ENCODE data around the gene SIPA1L3.
A peak's percentile ranks its signal among the peaks of the same experiment; 100 is the strongest.

Gene SIPA1L3

DNA sequence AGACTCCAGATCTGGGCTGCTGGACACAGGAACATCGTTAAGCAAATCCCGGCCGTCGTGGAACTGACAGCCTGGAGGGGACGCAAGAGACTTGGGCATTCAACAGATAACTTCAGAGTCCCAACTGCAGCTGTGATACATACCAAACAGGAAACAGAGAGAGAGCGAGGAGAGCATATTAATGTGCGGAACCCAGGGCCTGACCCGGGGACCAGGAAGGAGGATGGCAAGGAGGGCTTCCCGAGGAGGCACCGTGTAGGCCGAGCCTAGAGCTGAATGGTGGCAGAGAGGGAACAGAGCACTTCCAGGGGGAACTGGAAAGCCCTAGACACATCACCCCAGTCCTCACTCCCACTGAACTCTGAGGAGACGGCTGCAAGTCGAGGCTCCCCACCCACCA, 68.1 kb downstream of the SIPA1L3 start:
- WGBS, 2 experiments = 91 to 94% methylated on average over 13 of the region's 13 CpGs
- no peaks in the 10 kb centered on the region for H3K36me3 ChIP-seq (ENCODE audit: control insufficient read depth, insufficient read depth, low read length)

DNA sequence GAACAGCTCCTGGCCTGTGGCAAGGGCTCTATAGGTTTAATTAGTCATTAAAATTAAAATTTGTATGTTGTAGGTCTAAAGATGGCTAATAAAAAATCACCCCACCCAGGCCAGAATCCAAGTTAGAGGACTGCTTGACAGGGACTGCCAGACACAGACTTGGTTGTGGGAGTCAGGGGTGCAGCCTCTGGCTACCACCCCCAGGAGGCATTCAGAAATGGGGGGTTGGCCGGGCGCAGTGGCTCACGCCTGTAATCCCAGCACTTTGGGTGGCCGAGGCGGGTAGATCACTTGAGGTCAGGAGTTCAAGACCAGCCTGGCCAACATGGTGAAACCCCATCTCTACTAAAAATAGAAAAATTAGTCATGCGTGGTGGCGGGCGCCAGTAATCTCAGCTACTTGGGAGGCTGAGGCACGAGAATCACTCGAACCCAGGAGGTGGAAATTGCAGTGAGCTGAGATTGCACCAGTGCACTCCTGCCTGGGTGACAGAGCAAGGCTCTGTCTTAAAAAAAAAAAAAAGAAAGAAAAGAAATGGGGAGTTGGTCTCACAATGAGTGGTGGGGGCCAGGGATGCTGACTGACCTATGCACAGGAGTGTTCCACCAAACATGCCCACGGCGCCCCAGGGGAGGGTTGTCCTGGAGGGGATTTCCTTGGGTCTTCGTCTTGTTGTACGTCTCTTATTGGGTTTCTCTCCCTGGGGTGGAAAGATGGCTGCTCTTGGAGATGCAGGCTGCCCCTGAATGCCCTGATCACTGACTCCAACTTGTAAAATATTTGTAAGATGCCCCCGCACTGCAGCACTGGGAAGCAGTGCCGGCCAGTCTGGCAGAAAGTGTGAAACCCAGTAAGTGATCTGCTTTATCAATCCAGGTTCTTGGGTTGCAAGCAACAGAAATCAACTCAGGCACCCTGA, 68.8 kb downstream of the SIPA1L3 start:
- 92 to 95% methylated on average over 16 of the region's 16 CpGs for WGBS, 2 experiments

More for the DNA sequence above, 68.1 kb downstream of the SIPA1L3 start:
- H3K27me3 ChIP-seq (ENCODE audit: control insufficient read depth, insufficient read depth, low read length, poor library complexity, severe bottlenecking) = no peaks in the 10 kb centered on the region
- peaks cover 4% of the 10 kb centered on the region for H3K4me1 ChIP-seq (ENCODE audit: control insufficient read depth, insufficient read depth, low read length)
- H3K4me3 ChIP-seq (ENCODE audit: insufficient read depth, low read depth, low read length) = no peak overlapping the region
- H3K27ac ChIP-seq (ENCODE audit: insufficient read depth, low read depth, low read length, poor library complexity, severe bottlenecking) = no peak overlapping the region
- peaks cover 2% of the 10 kb centered on the region for H3K9me3 ChIP-seq (ENCODE audit: control insufficient read depth, low read length)

DNA sequence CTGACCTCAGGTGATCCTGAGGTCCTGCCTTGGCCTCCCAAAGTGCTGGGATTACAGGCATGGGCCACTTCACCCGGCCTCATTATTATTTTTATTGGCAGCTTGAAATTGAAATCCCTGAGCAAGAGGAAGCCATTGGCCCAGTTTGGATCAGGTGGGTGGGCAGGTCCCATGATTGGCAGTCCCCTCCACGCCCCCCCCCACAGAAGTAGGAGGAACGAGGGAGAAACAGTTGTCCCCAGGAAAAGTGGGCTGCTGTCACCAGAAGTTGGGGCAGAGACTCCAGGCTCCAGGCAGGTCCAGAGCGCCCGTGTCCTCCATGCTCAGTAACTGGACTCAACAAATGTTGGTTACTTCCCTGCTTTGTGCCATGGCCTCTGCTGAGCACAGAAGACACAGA, 70.4 kb downstream of the SIPA1L3 start:
- Histone ChIP-seq H3K27ac (ENCODE audit: insufficient read depth, low read depth, low read length, poor library complexity, severe bottlenecking) (peak overlapping the region; percentile 37), H3K4me3 (ENCODE audit: insufficient read depth, low read depth, low read length) (no peak overlapping the region), H3K9me3 (ENCODE audit: control insufficient read depth, low read length) (no peaks in the 10 kb centered on the region), H3K36me3 (ENCODE audit: control insufficient read depth, insufficient read depth, low read length) (no peaks in the 10 kb centered on the region), H3K27me3 (ENCODE audit: control insufficient read depth, insufficient read depth, low read length, poor library complexity, severe bottlenecking) (no peaks in the 10 kb centered on the region), H3K4me1 (ENCODE audit: control insufficient read depth, insufficient read depth, low read length) (peaks cover 4% of the 10 kb centered on the region)
- WGBS, 2 experiments = 92 to 93% methylated on average over 5 of the region's 5 CpGs

More for the DNA sequence above, 68.8 kb downstream of the SIPA1L3 start:
- Histone ChIP-seq H3K4me1 (ENCODE audit: control insufficient read depth, insufficient read depth, low read length) (peaks cover 4% of the 10 kb centered on the region), H3K27ac (ENCODE audit: insufficient read depth, low read depth, low read length, poor library complexity, severe bottlenecking) (no peak overlapping the region), H3K36me3 (ENCODE audit: control insufficient read depth, insufficient read depth, low read length) (no peaks in the 10 kb centered on the region), H3K4me3 (ENCODE audit: insufficient read depth, low read depth, low read length) (no peak overlapping the region), H3K9me3 (ENCODE audit: control insufficient read depth, low read length) (no peaks in the 10 kb centered on the region), H3K27me3 (ENCODE audit: control insufficient read depth, insufficient read depth, low read length, poor library complexity, severe bottlenecking) (no peaks in the 10 kb centered on the region)

DNA sequence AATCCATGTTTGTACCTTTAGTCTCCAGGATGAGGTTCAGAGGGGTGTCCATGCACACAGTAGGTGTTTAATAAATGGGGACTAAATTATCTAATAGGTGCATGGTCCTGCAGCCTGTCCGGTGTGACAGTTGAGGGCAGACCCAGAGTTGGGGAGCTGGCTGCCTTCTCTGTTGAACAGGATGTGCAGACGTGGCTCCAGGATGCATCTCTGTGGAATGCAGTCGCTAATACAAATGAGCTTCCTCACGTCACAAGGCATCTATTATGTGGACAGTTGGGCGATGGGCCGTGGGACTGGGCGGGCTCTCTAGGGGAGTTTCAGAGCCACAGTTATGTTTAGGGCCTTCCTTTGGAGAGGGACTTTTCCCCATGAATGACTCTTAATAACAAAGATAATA, 71.0 kb downstream of the SIPA1L3 start:
- no peaks in the 10 kb centered on the region for H3K36me3 ChIP-seq (ENCODE audit: control insufficient read depth, insufficient read depth, low read length)
- H3K4me3 ChIP-seq (ENCODE audit: insufficient read depth, low read depth, low read length) = no peak overlapping the region
- H3K9me3 ChIP-seq (ENCODE audit: control insufficient read depth, low read length) = no peaks in the 10 kb centered on the region
- H3K27me3 ChIP-seq (ENCODE audit: control insufficient read depth, insufficient read depth, low read length, poor library complexity, severe bottlenecking) = no peaks in the 10 kb centered on the region
- H3K27ac ChIP-seq (ENCODE audit: insufficient read depth, low read depth, low read length, poor library complexity, severe bottlenecking) = peak overlapping the region; percentile 37
- WGBS, 2 experiments = 89 to 90% methylated on average over 7 of the region's 7 CpGs
- H3K4me1 ChIP-seq (ENCODE audit: control insufficient read depth, insufficient read depth, low read length) = peaks cover 4% of the 10 kb centered on the region

DNA sequence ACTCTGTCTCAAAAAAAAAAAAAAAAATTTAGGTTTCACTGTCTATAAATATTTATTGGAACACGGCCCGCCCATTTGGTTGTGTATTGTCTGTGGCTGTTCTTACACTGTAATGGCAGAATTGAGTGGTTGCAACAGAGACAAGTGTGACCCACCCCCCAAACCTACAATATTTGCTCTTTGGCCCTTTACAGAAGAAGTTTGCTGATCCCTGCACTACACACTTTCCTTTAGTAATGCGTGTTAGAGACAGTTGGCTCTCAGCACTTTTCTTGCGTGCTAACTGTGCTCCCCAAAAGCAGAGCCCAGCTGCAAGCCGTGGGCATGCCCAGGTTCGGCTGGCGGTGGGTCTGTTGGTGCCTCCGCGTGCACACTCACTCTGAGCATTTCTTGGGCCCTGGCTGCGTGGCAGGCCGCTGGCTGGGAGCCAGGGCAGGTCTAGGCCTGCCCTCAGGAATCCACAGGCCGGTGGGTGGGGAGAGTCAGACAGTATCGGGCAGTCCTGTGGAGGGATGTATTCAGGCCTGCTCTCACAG, 72.6 kb downstream of the SIPA1L3 start:
- Histone ChIP-seq H3K27me3 (ENCODE audit: control insufficient read depth, insufficient read depth, low read length, poor library complexity, severe bottlenecking) (no peaks in the 10 kb centered on the region), H3K4me1 (ENCODE audit: control insufficient read depth, insufficient read depth, low read length) (peaks cover 4% of the 10 kb centered on the region), H3K36me3 (ENCODE audit: control insufficient read depth, insufficient read depth, low read length) (no peaks in the 10 kb centered on the region), H3K4me3 (ENCODE audit: insufficient read depth, low read depth, low read length) (no peak overlapping the region), H3K9me3 (ENCODE audit: control insufficient read depth, low read length) (no peaks in the 10 kb centered on the region), H3K27ac (ENCODE audit: insufficient read depth, low read depth, low read length, poor library complexity, severe bottlenecking) (no peak overlapping the region)
- WGBS, 2 experiments = 82 to 89% methylated on average over 10 to 13 of the region's 13 CpGs

DNA sequence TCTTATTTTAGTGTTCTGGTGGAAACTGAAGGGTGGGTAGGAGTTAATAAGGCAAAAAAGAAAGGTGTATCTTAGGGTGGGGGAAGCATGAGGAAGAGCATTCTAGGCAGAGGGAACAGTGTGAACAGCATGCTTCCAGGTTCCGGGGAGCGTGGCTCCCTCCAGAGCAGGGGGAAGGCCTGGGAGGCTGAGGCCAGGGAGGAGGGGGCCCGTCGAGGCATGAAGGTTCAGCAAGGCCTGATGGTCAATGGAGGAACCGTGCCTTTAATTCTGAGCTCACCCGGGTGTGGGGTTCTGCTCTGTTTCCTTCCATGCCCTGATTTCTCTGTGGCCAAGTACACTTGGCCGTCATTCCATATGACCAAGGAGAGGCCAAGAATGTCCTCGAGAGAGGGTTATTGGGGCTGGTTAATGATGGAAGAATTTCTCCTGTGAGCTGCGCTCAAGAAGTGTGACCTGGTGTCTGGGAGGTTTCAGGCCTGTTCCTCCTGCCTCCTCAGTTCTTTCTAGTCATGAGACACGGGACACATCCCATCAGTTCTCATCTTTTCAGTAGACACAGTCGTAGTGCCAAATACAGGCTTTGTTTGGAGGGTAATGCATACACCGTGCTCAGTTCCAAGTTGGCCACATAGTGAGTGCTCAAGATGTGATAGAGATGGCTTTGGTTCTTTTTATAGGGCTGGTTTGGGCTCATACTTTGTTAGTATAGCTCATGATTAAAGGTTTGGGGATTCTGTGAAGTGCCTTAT, 73.6 kb downstream of the SIPA1L3 start:
- WGBS, 2 experiments = 93% methylated on average over 12 of the region's 12 CpGs
- no peaks in the 10 kb centered on the region for H3K27me3 ChIP-seq (ENCODE audit: control insufficient read depth, insufficient read depth, low read length, poor library complexity, severe bottlenecking)
- H3K36me3 ChIP-seq (ENCODE audit: control insufficient read depth, insufficient read depth, low read length) = no peaks in the 10 kb centered on the region
- H3K4me3 ChIP-seq (ENCODE audit: insufficient read depth, low read depth, low read length) = no peak overlapping the region
- peaks cover 4% of the 10 kb centered on the region for H3K4me1 ChIP-seq (ENCODE audit: control insufficient read depth, insufficient read depth, low read length)
- H3K27ac ChIP-seq (ENCODE audit: insufficient read depth, low read depth, low read length, poor library complexity, severe bottlenecking) = no peak overlapping the region
- no peaks in the 10 kb centered on the region for H3K9me3 ChIP-seq (ENCODE audit: control insufficient read depth, low read length)

DNA sequence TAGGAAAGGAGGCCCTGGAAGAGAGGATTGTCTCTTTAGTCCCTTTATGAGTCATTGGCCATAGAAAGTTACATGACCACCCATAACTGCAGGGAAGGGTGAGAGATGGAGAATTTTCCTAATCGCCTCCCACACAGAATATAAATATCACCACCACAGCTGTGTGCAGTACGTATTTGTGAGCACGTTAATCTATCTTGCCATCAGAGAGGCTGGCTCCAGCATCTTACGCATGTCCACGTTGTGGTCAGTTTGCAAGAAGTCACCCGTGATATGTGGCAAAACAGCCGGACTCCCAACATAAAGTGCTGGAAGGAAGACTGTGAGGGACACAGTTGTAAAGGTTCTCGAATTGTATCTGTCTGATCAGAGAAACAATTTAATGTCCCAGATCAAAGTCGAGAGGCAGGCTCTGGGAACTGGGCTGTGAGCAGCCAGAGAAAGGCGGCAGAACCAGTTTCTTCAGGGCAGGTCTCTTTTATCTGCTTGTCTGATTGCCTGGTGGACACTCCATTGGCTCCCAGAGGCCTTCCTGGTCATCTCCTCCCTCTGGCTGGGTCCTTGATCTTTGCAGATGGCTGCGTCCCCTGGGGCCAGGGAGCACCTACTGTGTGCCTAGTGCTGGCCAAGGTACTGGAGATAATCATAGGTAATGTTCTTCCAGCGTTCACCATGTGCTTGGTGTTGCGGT, 74.9 kb downstream of the SIPA1L3 start:
- Histone ChIP-seq H3K36me3 (ENCODE audit: control insufficient read depth, insufficient read depth, low read length) (no peaks in the 10 kb centered on the region), H3K4me1 (ENCODE audit: control insufficient read depth, insufficient read depth, low read length) (peaks cover 9% of the 10 kb centered on the region), H3K4me3 (ENCODE audit: insufficient read depth, low read depth, low read length) (no peak overlapping the region), H3K27me3 (ENCODE audit: control insufficient read depth, insufficient read depth, low read length, poor library complexity, severe bottlenecking) (no peaks in the 10 kb centered on the region), H3K27ac (ENCODE audit: insufficient read depth, low read depth, low read length, poor library complexity, severe bottlenecking) (no peak overlapping the region), H3K9me3 (ENCODE audit: control insufficient read depth, low read length) (no peaks in the 10 kb centered on the region)
- 94 to 95% methylated on average over 13 of the region's 13 CpGs for WGBS, 2 experiments

DNA sequence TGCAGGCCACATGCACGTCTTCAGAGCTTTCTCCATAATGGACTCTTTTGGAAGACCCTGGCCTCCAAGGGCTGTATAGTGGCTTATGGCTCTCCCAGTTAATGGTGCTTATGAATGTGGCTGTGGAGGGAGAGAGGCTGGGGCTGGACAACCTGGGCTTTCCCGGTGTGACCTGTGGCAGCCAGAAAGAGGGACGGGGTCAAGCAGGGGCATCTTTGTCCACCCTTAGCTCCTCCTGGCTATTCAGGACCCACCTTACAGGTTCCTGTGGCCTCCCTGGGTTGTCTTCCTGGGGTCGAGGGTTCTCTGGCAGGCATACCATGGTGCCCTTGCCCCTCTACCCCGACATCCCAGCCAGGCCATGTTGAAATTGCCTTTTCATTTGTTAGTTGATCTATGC, 75.6 kb downstream of the SIPA1L3 start:
- Histone ChIP-seq H3K27ac (ENCODE audit: insufficient read depth, low read depth, low read length, poor library complexity, severe bottlenecking) (no peak overlapping the region), H3K36me3 (ENCODE audit: control insufficient read depth, insufficient read depth, low read length) (no peaks in the 10 kb centered on the region), H3K4me3 (ENCODE audit: insufficient read depth, low read depth, low read length) (no peak overlapping the region), H3K4me1 (ENCODE audit: control insufficient read depth, insufficient read depth, low read length) (peaks cover 9% of the 10 kb centered on the region), H3K27me3 (ENCODE audit: control insufficient read depth, insufficient read depth, low read length, poor library complexity, severe bottlenecking) (no peaks in the 10 kb centered on the region), H3K9me3 (ENCODE audit: control insufficient read depth, low read length) (no peaks in the 10 kb centered on the region)
- WGBS, 2 experiments = 92 to 94% methylated on average over 5 of the region's 5 CpGs

DNA sequence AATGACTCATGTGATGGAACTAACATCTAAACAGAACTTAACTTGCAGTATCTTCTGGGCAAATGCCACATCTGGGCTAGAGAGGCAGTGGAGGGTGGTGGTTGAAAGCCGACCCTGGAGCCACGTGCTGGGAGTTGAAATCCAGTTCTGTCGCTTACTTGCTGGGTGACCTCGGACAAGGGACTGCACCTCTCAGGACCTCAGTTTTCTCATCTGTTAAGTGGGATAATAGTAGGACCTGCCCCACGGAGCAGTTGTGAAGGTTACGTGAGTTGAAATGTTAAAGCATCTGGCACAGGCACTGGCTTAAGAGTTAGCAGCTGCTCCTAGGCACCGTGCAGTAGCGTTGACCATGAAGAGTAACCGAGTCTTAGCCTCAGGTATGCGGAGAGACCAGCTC, 76.1 kb downstream of the SIPA1L3 start:
- 90 to 92% methylated on average over 10 of the region's 10 CpGs for WGBS, 2 experiments
- H3K9me3 ChIP-seq (ENCODE audit: control insufficient read depth, low read length) = no peaks in the 10 kb centered on the region
- no peaks in the 10 kb centered on the region for H3K36me3 ChIP-seq (ENCODE audit: control insufficient read depth, insufficient read depth, low read length)
- peaks cover 9% of the 10 kb centered on the region for H3K4me1 ChIP-seq (ENCODE audit: control insufficient read depth, insufficient read depth, low read length)
- H3K27me3 ChIP-seq (ENCODE audit: control insufficient read depth, insufficient read depth, low read length, poor library complexity, severe bottlenecking) = no peaks in the 10 kb centered on the region
- no peak overlapping the region for H3K27ac ChIP-seq (ENCODE audit: insufficient read depth, low read depth, low read length, poor library complexity, severe bottlenecking)
- H3K4me3 ChIP-seq (ENCODE audit: insufficient read depth, low read depth, low read length) = no peak overlapping the region
